IMR-90 (cell line): ENCODE results near the gene NEUROD4. TPM values are rescaled to one million over a fixed set of nuclear protein-coding genes. Genes with fewer than 3 reads are reported as not detected.

Source experiments
- ATAC-seq: fragments of 200-7000 bp; cut with Tn5 transposase; 2 replicates; pipeline ENCODE4 v1.9.1; 2020; ENCODE audit warnings: low read depth, mild to moderate bottlenecking, moderate library complexity
- BruUV-seq: library from RNA; stranded (reverse); fragments of 400-500 nt; replicated peaks from 2 replicates; lab custom pipeline; 2021; lab: Mats Ljungman, UMichigan
- CTCF ChIA-PET: fragments of 300-600 bp; formaldehyde crosslinking; extraction: SDS; loops from one replicate; lab custom pipeline; 2021; ENCODE audit warnings: antibody characterized with exemption; lab: Yijun Ruan, JAX
- POLR2A ChIA-PET: fragments of 300-600 bp; sonication (Branson Sonifier 250); formaldehyde crosslinking; loops from one replicate; lab custom pipeline; 2022; ENCODE audit warnings: antibody characterized with exemption; ENCODE audit not compliant: unreplicated experiment; lab: Charles Lee
- DNase-seq: peaks from one replicate; pipeline ENCODE4 v3.0.0; 2013
- H2AFZ ChIP-seq: replicated peaks from 2 replicates; pipeline ENCODE3; 2013; ENCODE audit warnings: low read length, mild to moderate bottlenecking; ENCODE audit not compliant: poor library complexity
- H2AK5ac ChIP-seq: 2 replicates; pipeline ENCODE4 v1.6.1; 2013; ENCODE audit warnings: low read depth, low read length, inconsistent platforms
- H2AK9ac ChIP-seq: replicated peaks from 2 replicates; pipeline ENCODE3; 2013; ENCODE audit warnings: mild to moderate bottlenecking, low read depth, low read length, moderate library complexity; ENCODE audit not compliant: poor library complexity
- H2BK120ac ChIP-seq: 2 replicates; pipeline ENCODE4 v1.6.1; 2013; ENCODE audit warnings: low read depth, low read length, inconsistent platforms
- H2BK15ac ChIP-seq: 3 replicates; pipeline ENCODE4 v1.6.1; 2013; ENCODE audit warnings: low read depth, low read length, inconsistent platforms
- H2BK20ac ChIP-seq: 2 replicates; pipeline ENCODE4 v1.6.1; 2013; ENCODE audit warnings: low read depth, mild to moderate bottlenecking, inconsistent platforms, low read length, moderate library complexity
- H2BK5ac ChIP-seq: 2 replicates; pipeline ENCODE4 v1.6.1; 2013; ENCODE audit warnings: mild to moderate bottlenecking, low read depth, low read length, inconsistent platforms; ENCODE audit not compliant: poor library complexity, severe bottlenecking
- H3K14ac ChIP-seq: replicated peaks from 2 replicates; pipeline ENCODE4 v1.6.1; 2013; ENCODE audit warnings: low read depth, low read length, inconsistent platforms
- H3K18ac ChIP-seq: 2 replicates; pipeline ENCODE4 v1.6.1; 2013; ENCODE audit warnings: low read depth, low read length, control low read depth
- H3K23ac ChIP-seq: 2 replicates; pipeline ENCODE4 v1.6.1; 2013; ENCODE audit warnings: low read depth, low read length, inconsistent platforms
- H3K27ac ChIP-seq: 2 replicates; pipeline ENCODE4 v1.5.1; 2013; ENCODE audit warnings: mild to moderate bottlenecking, control low read depth, low read length; ENCODE audit not compliant: insufficient read depth
- H3K27me3 ChIP-seq: 2 replicates; pipeline ENCODE4 v1.6.1; 2013; ENCODE audit warnings: low read length; ENCODE audit not compliant: control insufficient read depth, insufficient read depth
- H3K36me3 ChIP-seq: 2 replicates; pipeline ENCODE4 v1.6.1; 2013; ENCODE audit warnings: low read length, mixed read lengths; ENCODE audit not compliant: control insufficient read depth, insufficient read depth
- H3K4ac ChIP-seq: 2 replicates; pipeline ENCODE4 v1.6.1; 2013; ENCODE audit warnings: low read depth, low read length, inconsistent platforms
- H3K4me1 ChIP-seq: 2 replicates; pipeline ENCODE4 v1.6.1; 2013; ENCODE audit warnings: low read length, mixed read lengths; ENCODE audit not compliant: control insufficient read depth, insufficient read depth
- H3K4me2 ChIP-seq: 2 replicates; pipeline ENCODE4 v1.6.1; 2013; ENCODE audit warnings: low read depth, mild to moderate bottlenecking, control low read depth, low read length, moderate library complexity
- H3K4me3 ChIP-seq: 2 replicates; pipeline ENCODE4 v1.5.1; 2013; ENCODE audit warnings: low read depth, mild to moderate bottlenecking, control low read depth, low read length, moderate library complexity; ENCODE audit not compliant: insufficient read depth
- H3K56ac ChIP-seq: 2 replicates; pipeline ENCODE4 v1.6.1; 2013; ENCODE audit warnings: low read length, inconsistent platforms; ENCODE audit not compliant: insufficient read depth; ENCODE audit errors: extremely low read depth
- H3K79me1 ChIP-seq, 2 experiments: 2 replicates each; pipeline ENCODE4 v1.6.1; 2013; ENCODE audit warnings: low read length in 2 of 2, inconsistent platforms in 1 of 2, low read depth in 1 of 2
- H3K9ac ChIP-seq: 2 replicates; pipeline ENCODE4 v1.6.1; 2013; ENCODE audit warnings: low read depth, low read length, control low read depth
- H3K9me1 ChIP-seq: 2 replicates; pipeline ENCODE4 v1.6.1; 2013; ENCODE audit warnings: low read length, inconsistent platforms; ENCODE audit not compliant: insufficient read depth
- H3K9me3 ChIP-seq: 2 replicates; pipeline ENCODE4 v1.6.1; 2013; ENCODE audit warnings: low read length; ENCODE audit not compliant: control insufficient read depth, insufficient read depth
- H4K20me1 ChIP-seq: 2 replicates; pipeline ENCODE4 v1.6.1; 2013; ENCODE audit warnings: low read length, inconsistent platforms; ENCODE audit not compliant: insufficient read depth
- H4K5ac ChIP-seq: 2 replicates; pipeline ENCODE4 v1.6.1; 2013; ENCODE audit warnings: mild to moderate bottlenecking, low read depth, low read length, control low read depth
- H4K8ac ChIP-seq, 2 experiments: 2 replicates each; pipeline ENCODE4 v1.6.1; 2013; ENCODE audit warnings: low read depth in 2 of 2, low read length in 2 of 2, control low read depth in 1 of 2, inconsistent platforms in 1 of 2
- H4K91ac ChIP-seq: 2 replicates; pipeline ENCODE4 v1.6.1; 2013; ENCODE audit warnings: low read depth, low read length, inconsistent platforms; ENCODE audit not compliant: insufficient read depth
- CEBPB ChIP-seq: IDR thresholded peaks from 2 replicates; pipeline ENCODE4 v1.6.1; 2012; ENCODE audit warnings: low read depth, low read length, improper control_type of control experiment
- CTCF ChIP-seq: conservative IDR thresholded peaks from 2 replicates; pipeline ENCODE4 v1.5.1; 2012; ENCODE audit warnings: mild to moderate bottlenecking, low read depth, low read length, improper control_type of control experiment
- ELK1 ChIP-seq: fragments of 150-350 bp; IDR thresholded peaks from 2 replicates; pipeline ENCODE4 v1.6.1; 2016; ENCODE audit warnings: low read depth, mild to moderate bottlenecking, low read length, moderate library complexity, borderline replicate concordance
- MAZ ChIP-seq: IDR thresholded peaks from 2 replicates; pipeline ENCODE4 v1.6.1; 2012; ENCODE audit warnings: low read depth, mild to moderate bottlenecking, low read length, improper control_type of control experiment, moderate library complexity, borderline replicate concordance
- NFE2L2 ChIP-seq: fragments of 150-350 bp; IDR thresholded peaks from 2 replicates; pipeline ENCODE4 v1.6.1; 2016; ENCODE audit warnings: low read depth, mild to moderate bottlenecking, low read length
- POLR2A ChIP-seq: IDR thresholded peaks from 2 replicates; pipeline ENCODE4 v1.6.1; 2012; ENCODE audit warnings: mild to moderate bottlenecking, low read depth, low read length
- USF2 ChIP-seq: fragments of 150-350 bp; IDR thresholded peaks from 2 replicates; pipeline ENCODE4 v1.6.1; 2017; ENCODE audit warnings: mild to moderate bottlenecking, antibody characterized with exemption, low read length, low read depth
- WGBS, 2 experiments: methylation state at CpG; one replicate each; pipeline versions ENCODE4 v1.1.5 to v1.1.7; 2013; ENCODE audit warnings: missing lambda C conversion rate in 2 of 2; ENCODE audit not compliant: insufficient read length in 1 of 2; ENCODE audit errors: extremely low coverage in 2 of 2; 5-methylcytosine and 5-hydroxymethylcytosine counted together
- dilution Hi-C: fragments of 300-500 bp; cut with HindIII; formaldehyde crosslinking; loops from one replicate; pipeline ENCODE4 v1.14.3; 2018; ENCODE audit warnings: low sequenced_read_pairs; ENCODE audit not compliant: unreplicated experiment
- in situ Hi-C: fragments of 300-500 bp; cut with MboI; formaldehyde crosslinking; loops from 3 replicates; pipeline ENCODE4 v1.14.3; 2019; ENCODE audit warnings: low sequenced_read_pairs, inconsistent platforms, mixed read lengths
- intact Hi-C: fragments of 100-400 bp; cut with micrococcal nuclease; formaldehyde crosslinking; loops from 2 replicates; pipeline ENCODE4 v1.10.0; 2022
- polyA plus RNA-seq, 3 experiments: library from polyadenylated mRNA; depleted of rRNA; stranded (reverse); fragments of >200 nt; gene quantifications; 2 replicates each; pipeline ENCODE4 v1.2.3, GENCODE V29; 2012; ENCODE audit warnings: low replicate concordance in 1 of 3
- total RNA-seq: library from RNA; depleted of rRNA; stranded (reverse); fragments of >200 nt; gene quantifications from 2 replicates; pipeline ENCODE4 v1.2.3, GENCODE V29; 2012

NEUROD4 gene
- total and polyA plus RNA-seq, 2 of the 4 experiments (the other 2 are of a cell fraction), result not detected

- ATAC-seq (no peak), DNase-seq (no peak)
- no peaks in the 10 kb centered on the region for H3K9me1 ChIP-seq
- peak overlapping the region; percentile 24 for H2AK9ac ChIP-seq
- no peak overlapping the region for H3K27ac ChIP-seq
- no peak overlapping the region for H3K4me3 ChIP-seq
- CTCF ChIA-PET, result interaction anchor here (1.1 to 2.7 kb wide), 4 partner anchors 10 to 323 kb away, joined by 6 to 19 read pairs (median 7); no protein-coding TSS in a partner anchor
- no peak overlapping the region for H3K9ac ChIP-seq
- no peak overlapping the region for H2AFZ ChIP-seq
- intact Hi-C loops (loop anchor here (5.0 kb wide), 1 partner anchor 325 kb away; no protein-coding TSS in a partner anchor), in situ Hi-C loops (loop anchor here (5.0 to 25.0 kb wide), 2 partner anchors 80 to 310 kb away; no protein-coding TSS in a partner anchor), dilution Hi-C loops (no loop called here)
- H3K27me3 ChIP-seq, result no peaks in the 10 kb centered on the region
- H3K79me1 ChIP-seq, result no peaks in the 10 kb centered on the region
- H3K9me3 ChIP-seq, result no peaks in the 10 kb centered on the region
- H2BK120ac ChIP-seq, result no peak overlapping the region
- H3K4me1 ChIP-seq, result no peaks in the 10 kb centered on the region
- 100% methylated on average over 1 of the region's 3 CpGs; no CpG with 5 or more reads in 1 of the 2 experiments for WGBS, 2 experiments
- H2BK5ac ChIP-seq, result no peak overlapping the region
- no peak overlapping the region for H3K56ac ChIP-seq
- H4K20me1 ChIP-seq, result no peaks in the 10 kb centered on the region
- no peak overlapping the region for H2BK15ac ChIP-seq
- no peak overlapping the region for H2BK20ac ChIP-seq
- H4K5ac ChIP-seq, result no peak overlapping the region
- H2AK5ac ChIP-seq, result no peak overlapping the region
- no peak overlapping the region for H3K14ac ChIP-seq
- no peak overlapping the region for H4K8ac ChIP-seq
- TF ChIP-seq NFE2L2, result no peak
- no peak for TF ChIP-seq USF2
- TF ChIP-seq CEBPB, result no peak
- TF ChIP-seq POLR2A, result no peak
- TF ChIP-seq CTCF, result no peak
- TF ChIP-seq ELK1, result no peak
- no peak for TF ChIP-seq MAZ
- POLR2A ChIA-PET, result no interaction called here
- H3K4me2 ChIP-seq, result no peak overlapping the region
- no peak overlapping the region for H3K18ac ChIP-seq
- no peak overlapping the region for H3K23ac ChIP-seq
- H3K4ac ChIP-seq, result no peak overlapping the region
- H3K36me3 ChIP-seq, result no peaks in the 10 kb centered on the region
- no peak overlapping the region for H4K91ac ChIP-seq
- no TSS peak for BruUV-seq
These were observed 52.3 kb downstream of the NEUROD4 start for GRCh38 chr12:55072083-55072482.
